Uterus (tissue), 2 donors: Measurements from ENCODE around the gene SLC9C1.

ENCODE experiments used
- POLR2A ChIP-seq, 2 donors: fragments of 450-650 bp; IDR thresholded peaks; one replicate each; pipeline ENCODE4 v1.6.1; 2016; ENCODE audit warnings: antibody characterized with exemption in 2 of 2, mild to moderate bottlenecking in 1 of 2, moderate library complexity in 1 of 2
- TF ChIP-seq, protein P1 (sequence below), 4 experiments: fragments of 200-600 bp in 2 of 4; fragments of 450-650 bp in 2 of 4; sonication (generic) in 2 of 4; IDR thresholded peaks; one replicate each; pipeline ENCODE4 v1.5.1; 2016 to 2019; ENCODE audit warnings: antibody characterized with exemption in 4 of 4, mild to moderate bottlenecking in 2 of 4, moderate library complexity in 1 of 4

DNA sequence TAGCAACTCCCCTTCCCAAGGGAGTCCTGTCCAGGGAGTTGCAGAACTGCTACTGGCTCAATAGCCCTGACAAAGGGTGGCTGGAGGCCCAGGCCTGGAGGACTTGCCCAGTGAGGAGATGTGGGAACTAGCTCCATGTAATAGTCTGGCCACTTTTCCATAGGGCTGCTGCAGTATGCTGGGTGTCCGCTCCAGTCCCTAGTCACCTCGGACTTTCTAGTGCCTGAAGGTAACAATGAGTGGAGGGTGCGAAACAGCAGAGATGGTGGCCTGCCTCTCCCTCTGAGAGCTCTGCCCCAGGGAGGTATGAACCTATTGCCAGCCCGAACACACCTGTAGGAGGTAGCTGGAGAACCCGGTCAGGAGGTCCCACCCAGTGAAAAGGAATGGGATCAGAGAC, 119.0 kb downstream of the SLC9C1 start:
- TF ChIP-seq, protein P1, sequence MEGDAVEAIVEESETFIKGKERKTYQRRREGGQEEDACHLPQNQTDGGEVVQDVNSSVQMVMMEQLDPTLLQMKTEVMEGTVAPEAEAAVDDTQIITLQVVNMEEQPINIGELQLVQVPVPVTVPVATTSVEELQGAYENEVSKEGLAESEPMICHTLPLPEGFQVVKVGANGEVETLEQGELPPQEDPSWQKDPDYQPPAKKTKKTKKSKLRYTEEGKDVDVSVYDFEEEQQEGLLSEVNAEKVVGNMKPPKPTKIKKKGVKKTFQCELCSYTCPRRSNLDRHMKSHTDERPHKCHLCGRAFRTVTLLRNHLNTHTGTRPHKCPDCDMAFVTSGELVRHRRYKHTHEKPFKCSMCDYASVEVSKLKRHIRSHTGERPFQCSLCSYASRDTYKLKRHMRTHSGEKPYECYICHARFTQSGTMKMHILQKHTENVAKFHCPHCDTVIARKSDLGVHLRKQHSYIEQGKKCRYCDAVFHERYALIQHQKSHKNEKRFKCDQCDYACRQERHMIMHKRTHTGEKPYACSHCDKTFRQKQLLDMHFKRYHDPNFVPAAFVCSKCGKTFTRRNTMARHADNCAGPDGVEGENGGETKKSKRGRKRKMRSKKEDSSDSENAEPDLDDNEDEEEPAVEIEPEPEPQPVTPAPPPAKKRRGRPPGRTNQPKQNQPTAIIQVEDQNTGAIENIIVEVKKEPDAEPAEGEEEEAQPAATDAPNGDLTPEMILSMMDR (IDR thresholded peaks at IDR 0.05), result no peak
- no peak for TF ChIP-seq POLR2A (IDR thresholded peaks at IDR 0.05)
